Lung (tissue), 12 donors: ENCODE results near the gene CADM2. TPM values are rescaled to one million over a fixed set of nuclear protein-coding genes. Genes with fewer than 3 reads are reported as not detected.

Experiments
- ATAC-seq: fragments of 200-7000 bp; cut with Tn5 transposase; one replicate; pipeline ENCODE4 v1.9.1; 2020; ENCODE audit warnings: moderate number of reproducible peaks; ENCODE audit not compliant: insufficient read depth, low FRiP score
- DNase-seq, 3 donors: peaks; one replicate each; pipeline ENCODE4 v3.0.0-alpha.2; 2013 to 2017
- H3K27ac ChIP-seq, 2 donors: one replicate each; pipeline ENCODE4 v1.5.1; 2013; ENCODE audit warnings: mild to moderate bottlenecking in 2 of 2, moderate library complexity in 2 of 2, control low read depth in 1 of 2, inconsistent platforms in 1 of 2, low read depth in 1 of 2, low read length in 1 of 2
- H3K27me3 ChIP-seq, 3 donors: one replicate each; pipeline ENCODE4 v1.5.1; 2013; ENCODE audit warnings: low read length in 2 of 3; ENCODE audit not compliant: control insufficient read depth in 3 of 3, insufficient read depth in 3 of 3
- H3K36me3 ChIP-seq, 4 donors: one replicate each; pipeline ENCODE4 v1.5.1; 2013; ENCODE audit warnings: low read length in 4 of 4, mild to moderate bottlenecking in 1 of 4, moderate library complexity in 1 of 4; ENCODE audit not compliant: control insufficient read depth in 4 of 4, insufficient read depth in 4 of 4
- H3K4me1 ChIP-seq, 5 donors: one replicate each; pipeline ENCODE4 v1.5.1; 2013; ENCODE audit warnings: low read length in 5 of 5, mild to moderate bottlenecking in 2 of 5, moderate library complexity in 1 of 5; ENCODE audit not compliant: control insufficient read depth in 5 of 5, insufficient read depth in 5 of 5
- H3K4me3 ChIP-seq: one replicate; pipeline ENCODE4 v1.5.1; 2013; ENCODE audit warnings: mild to moderate bottlenecking, control low read depth, moderate library complexity
- H3K9ac ChIP-seq, 2 donors: one replicate each; pipeline ENCODE4 v1.5.1; 2013; ENCODE audit warnings: low read length in 2 of 2, control low read depth in 1 of 2; ENCODE audit not compliant: insufficient read depth in 1 of 2
- H3K9me3 ChIP-seq, 4 donors: one replicate each; pipeline ENCODE4 v1.5.1; 2013; ENCODE audit warnings: low read length in 3 of 4, mild to moderate bottlenecking in 1 of 4, moderate library complexity in 1 of 4; ENCODE audit not compliant: control insufficient read depth in 4 of 4, insufficient read depth in 3 of 4
- CTCF ChIP-seq: IDR thresholded peaks from 2 replicates; pipeline ENCODE4 v1.5.1; 2012; ENCODE audit warnings: mild to moderate bottlenecking; ENCODE audit errors: control extremely low read depth, extremely low read depth
- WGBS, 2 donors: extraction: QIAGEN DNeasy Blood & Tissue Kit; methylation state at CpG; one replicate each; pipeline ENCODE4 v1.1.7; 2013; 5-methylcytosine and 5-hydroxymethylcytosine counted together
- polyA plus RNA-seq, 2 donors: library from polyadenylated mRNA; stranded (reverse); fragments of 200-250 nt; gene quantifications; one replicate each; pipeline ENCODE4 v1.2.1, GENCODE V29; 2013
- total RNA-seq, 2 donors: library from RNA; depleted of rRNA in 1 of 2; stranded (reverse); fragments of >200 nt in 1 of 2; gene quantifications; one replicate each; pipeline ENCODE4 v1.2.1, GENCODE V29; 2014 to 2021
- donor health status: control.
- donor health status: control.
- donor health status: Bipolar disorder and iron deficiency.
- donor health status: healthy.
- donor health status: DM: yes; HTN: yes; CAD: no.

Gene CADM2
- total and polyA plus RNA-seq, 4 donors, result 0.14 to 3.3 (median 0.32) TPM

- H3K27ac ChIP-seq, result no peak overlapping the region
- ATAC-seq, result no peak
- H3K9me3 ChIP-seq, result no peaks in the 10 kb centered on the region
- no peak overlapping the region for H3K9ac ChIP-seq
- TF ChIP-seq CTCF, result no peak
- no peak for DNase-seq
- H3K36me3 ChIP-seq, result no peaks in the 10 kb centered on the region
- no peaks in the 10 kb centered on the region for H3K4me1 ChIP-seq
- 89 to 96% methylated on average over 6 of the region's 6 CpGs for WGBS, 2 donors
- no peak overlapping the region for H3K4me3 ChIP-seq
- H3K27me3 ChIP-seq, result no peaks in the 10 kb centered on the region
Observed at GRCh38 chr3:85881833-85882393, 923.1 kb downstream of the CADM2 start.

GRCh38 chr3:85890043-85890555 is 931.3 kb downstream of the CADM2 start:
- Histone ChIP-seq H3K4me1 (peaks cover 0 to 11% (median 0%) of the 10 kb centered on the region in 5 donors), H3K27ac (no peak overlapping the region), H3K27me3 (no peaks in the 10 kb centered on the region), H3K4me3 (no peak overlapping the region), H3K36me3 (no peaks in the 10 kb centered on the region), H3K9ac (no peak overlapping the region), H3K9me3 (peaks cover 0 to 3% (median 0%) of the 10 kb centered on the region in 4 donors)
- DNase-seq, result no peak
- no peak for ATAC-seq
- WGBS, 2 donors, result 40 to 52% methylated on average over 3 of the region's 3 CpGs
- TF ChIP-seq CTCF, result no peak

- no peak overlapping the region for H3K27ac ChIP-seq
- ATAC-seq, result no peak
- 57 to 63% methylated on average over 5 of the region's 5 CpGs for WGBS, 2 donors
- no peak overlapping the region for H3K9ac ChIP-seq
- no peaks in the 10 kb centered on the region for H3K4me1 ChIP-seq
- H3K4me3 ChIP-seq, result no peak overlapping the region
- H3K27me3 ChIP-seq, result no peaks in the 10 kb centered on the region
- no peak for DNase-seq
- no peaks in the 10 kb centered on the region for H3K36me3 ChIP-seq
- H3K9me3 ChIP-seq, result no peaks in the 10 kb centered on the region
- no peak for TF ChIP-seq CTCF
Observed at GRCh38 chr3:85903434-85903833, 944.6 kb downstream of the CADM2 start.

GRCh38 chr3:85912980-85913379 is 954.2 kb downstream of the CADM2 start:
- Histone ChIP-seq H3K36me3 (no peaks in the 10 kb centered on the region), H3K4me3 (no peak overlapping the region), H3K9ac (no peak overlapping the region), H3K4me1 (peaks cover 0 to 4% (median 0%) of the 10 kb centered on the region in 5 donors), H3K27me3 (no peaks in the 10 kb centered on the region), H3K27ac (no peak overlapping the region), H3K9me3 (no peaks in the 10 kb centered on the region)
- ATAC-seq (no peak), DNase-seq (no peak)
- no peak for TF ChIP-seq CTCF
- WGBS, 2 donors, result 80 to 87% methylated on average over 2 of the region's 2 CpGs
